Ishikawa (cell line): ENCODE measurements around the gene TMPRSS13.

Experiments
- CEBPB ChIP-seq: IDR thresholded peaks from 2 replicates; pipeline ENCODE4 v1.6.1; 2012
- CREB1 ChIP-seq: IDR thresholded peaks from 2 replicates; pipeline ENCODE4 v1.6.1; 2012; ENCODE audit warnings: low read depth
- EGR1 ChIP-seq: IDR thresholded peaks from 2 replicates; pipeline ENCODE4 v1.6.1; 2012
- EP300 ChIP-seq: IDR thresholded peaks from 2 replicates; pipeline ENCODE4 v1.6.1; 2012; ENCODE audit warnings: borderline replicate concordance
- FOXM1 ChIP-seq: IDR thresholded peaks from 2 replicates; pipeline ENCODE4 v1.6.1; 2012; ENCODE audit warnings: low read depth, borderline replicate concordance
- RAD21 ChIP-seq: IDR thresholded peaks from 2 replicates; pipeline ENCODE4 v1.6.1; 2012; ENCODE audit warnings: low read depth
- TCF12 ChIP-seq: IDR thresholded peaks from 2 replicates; pipeline ENCODE4 v1.6.1; 2012; ENCODE audit warnings: low read depth
- YY1 ChIP-seq: IDR thresholded peaks from 2 replicates; pipeline ENCODE4 v1.6.1; 2012; ENCODE audit warnings: low read depth
- ZBTB7A ChIP-seq: IDR thresholded peaks from 2 replicates; pipeline ENCODE4 v1.6.1; 2012; ENCODE audit warnings: low read depth
- TF ChIP-seq, protein P1 (sequence below): IDR thresholded peaks from 2 replicates; pipeline ENCODE4 v1.6.1; 2012
- TF ChIP-seq, protein P2 (sequence below): IDR thresholded peaks from 2 replicates; pipeline ENCODE4 v1.6.1; 2012; ENCODE audit warnings: low read depth, mild to moderate bottlenecking
- TF ChIP-seq, protein P3 (sequence below): IDR thresholded peaks from 2 replicates; pipeline ENCODE4 v1.6.1; 2012

DNA sequence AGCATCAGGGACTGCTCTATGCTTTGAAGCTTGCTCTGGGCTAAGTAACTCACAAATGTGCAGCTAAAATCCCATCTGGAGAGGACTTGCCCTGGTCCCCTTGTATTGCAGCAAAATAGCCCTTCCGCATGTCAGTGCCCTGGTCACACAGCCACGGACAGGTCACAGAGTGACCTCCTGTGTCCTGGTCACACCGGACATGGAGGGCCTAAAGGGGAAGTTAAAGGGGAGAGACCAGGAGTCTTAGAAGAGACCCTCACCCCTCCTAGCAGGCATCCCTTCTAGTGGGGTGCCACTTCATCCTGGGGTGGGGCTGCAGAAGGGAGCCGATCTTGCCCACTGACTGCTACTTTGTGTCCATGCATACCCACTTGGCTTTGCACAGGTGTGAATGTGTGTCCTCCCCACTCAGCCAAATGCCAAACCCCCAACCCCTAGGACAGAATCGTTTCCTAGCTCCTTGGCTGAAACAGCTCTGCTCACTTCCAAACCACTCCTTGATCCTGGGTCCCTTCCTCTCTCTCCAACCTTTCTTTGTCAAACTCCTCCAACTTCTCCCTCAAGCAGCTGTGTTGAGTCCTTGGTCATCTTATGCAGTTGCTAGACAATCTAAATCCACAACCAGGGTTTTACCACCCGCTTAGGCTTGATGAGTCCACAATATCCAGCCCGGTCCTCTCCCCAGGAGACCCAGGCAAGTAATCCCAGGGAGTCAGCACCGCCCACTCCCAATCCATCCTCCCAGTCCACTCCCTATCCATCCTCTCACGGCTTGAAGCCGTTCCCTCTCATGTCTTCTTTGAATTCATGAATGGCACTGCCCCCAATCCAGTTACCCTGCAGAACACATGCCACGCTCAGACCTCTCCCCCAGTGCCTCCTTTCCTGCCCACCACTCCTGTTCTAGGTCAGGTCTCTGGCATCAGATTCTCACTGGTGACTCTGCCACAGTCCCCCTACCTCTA is 49.4 kb downstream of the TMPRSS13 start:
- TF ChIP-seq, protein P1, sequence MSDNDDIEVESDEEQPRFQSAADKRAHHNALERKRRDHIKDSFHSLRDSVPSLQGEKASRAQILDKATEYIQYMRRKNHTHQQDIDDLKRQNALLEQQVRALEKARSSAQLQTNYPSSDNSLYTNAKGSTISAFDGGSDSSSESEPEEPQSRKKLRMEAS, result no peak
- no peak for TF ChIP-seq EP300
- no peak for TF ChIP-seq RAD21
- TF ChIP-seq, protein P2, sequence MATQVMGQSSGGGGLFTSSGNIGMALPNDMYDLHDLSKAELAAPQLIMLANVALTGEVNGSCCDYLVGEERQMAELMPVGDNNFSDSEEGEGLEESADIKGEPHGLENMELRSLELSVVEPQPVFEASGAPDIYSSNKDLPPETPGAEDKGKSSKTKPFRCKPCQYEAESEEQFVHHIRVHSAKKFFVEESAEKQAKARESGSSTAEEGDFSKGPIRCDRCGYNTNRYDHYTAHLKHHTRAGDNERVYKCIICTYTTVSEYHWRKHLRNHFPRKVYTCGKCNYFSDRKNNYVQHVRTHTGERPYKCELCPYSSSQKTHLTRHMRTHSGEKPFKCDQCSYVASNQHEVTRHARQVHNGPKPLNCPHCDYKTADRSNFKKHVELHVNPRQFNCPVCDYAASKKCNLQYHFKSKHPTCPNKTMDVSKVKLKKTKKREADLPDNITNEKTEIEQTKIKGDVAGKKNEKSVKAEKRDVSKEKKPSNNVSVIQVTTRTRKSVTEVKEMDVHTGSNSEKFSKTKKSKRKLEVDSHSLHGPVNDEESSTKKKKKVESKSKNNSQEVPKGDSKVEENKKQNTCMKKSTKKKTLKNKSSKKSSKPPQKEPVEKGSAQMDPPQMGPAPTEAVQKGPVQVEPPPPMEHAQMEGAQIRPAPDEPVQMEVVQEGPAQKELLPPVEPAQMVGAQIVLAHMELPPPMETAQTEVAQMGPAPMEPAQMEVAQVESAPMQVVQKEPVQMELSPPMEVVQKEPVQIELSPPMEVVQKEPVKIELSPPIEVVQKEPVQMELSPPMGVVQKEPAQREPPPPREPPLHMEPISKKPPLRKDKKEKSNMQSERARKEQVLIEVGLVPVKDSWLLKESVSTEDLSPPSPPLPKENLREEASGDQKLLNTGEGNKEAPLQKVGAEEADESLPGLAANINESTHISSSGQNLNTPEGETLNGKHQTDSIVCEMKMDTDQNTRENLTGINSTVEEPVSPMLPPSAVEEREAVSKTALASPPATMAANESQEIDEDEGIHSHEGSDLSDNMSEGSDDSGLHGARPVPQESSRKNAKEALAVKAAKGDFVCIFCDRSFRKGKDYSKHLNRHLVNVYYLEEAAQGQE, result no peak
- TF ChIP-seq, protein P3, sequence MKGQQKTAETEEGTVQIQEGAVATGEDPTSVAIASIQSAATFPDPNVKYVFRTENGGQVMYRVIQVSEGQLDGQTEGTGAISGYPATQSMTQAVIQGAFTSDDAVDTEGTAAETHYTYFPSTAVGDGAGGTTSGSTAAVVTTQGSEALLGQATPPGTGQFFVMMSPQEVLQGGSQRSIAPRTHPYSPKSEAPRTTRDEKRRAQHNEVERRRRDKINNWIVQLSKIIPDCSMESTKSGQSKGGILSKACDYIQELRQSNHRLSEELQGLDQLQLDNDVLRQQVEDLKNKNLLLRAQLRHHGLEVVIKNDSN, result no peak
- TF ChIP-seq ZBTB7A, result no peak
- TF ChIP-seq YY1, result no peak
- no peak for TF ChIP-seq FOXM1
- no peak for TF ChIP-seq CEBPB
- no peak for TF ChIP-seq TCF12
- no peak for TF ChIP-seq CREB1
- TF ChIP-seq EGR1, result no peak
